DOHH2 (cell line): ENCODE measurements around the gene GXYLT2.

Experiments
- H3F3A ChIP-seq: fragments of 200-600 bp; sonication (generic), shearing (Covaris generic); 2 replicates; pipeline ENCODE4 v1.6.0; 2016; ENCODE audit warnings: antibody characterized with exemption, mild to moderate bottlenecking; ENCODE audit not compliant: control insufficient read depth, insufficient read depth
- H3K27ac ChIP-seq: fragments of 200-600 bp; sonication (generic); 2 replicates; pipeline ENCODE4 v1.5.1; 2014; ENCODE audit warnings: low read depth, mild to moderate bottlenecking, low read length, moderate library complexity
- H3K27me3 ChIP-seq: fragments of 200-600 bp; sonication (generic); 2 replicates; pipeline ENCODE4 v1.6.1; 2014; ENCODE audit warnings: mild to moderate bottlenecking, low read length, mixed read lengths; ENCODE audit not compliant: control insufficient read depth
- H3K36me3 ChIP-seq: fragments of 200-600 bp; sonication (generic); 2 replicates; pipeline ENCODE4 v1.6.1; 2014; ENCODE audit warnings: mild to moderate bottlenecking, low read length, moderate library complexity, mixed read lengths; ENCODE audit not compliant: control insufficient read depth
- H3K4me1 ChIP-seq: fragments of 200-600 bp; sonication (generic); 2 replicates; pipeline ENCODE4 v1.6.1; 2014; ENCODE audit warnings: mild to moderate bottlenecking, low read length, mixed read lengths; ENCODE audit not compliant: control insufficient read depth
- H3K4me2 ChIP-seq: fragments of 200-600 bp; sonication (generic); 2 replicates; pipeline ENCODE4 v1.6.0; 2014; ENCODE audit warnings: mild to moderate bottlenecking, low read length, moderate library complexity
- H3K4me3 ChIP-seq: fragments of 200-600 bp; sonication (generic); 2 replicates; pipeline ENCODE4 v1.5.1; 2014; ENCODE audit warnings: mild to moderate bottlenecking, low read length, mixed read lengths
- H3K79me2 ChIP-seq: fragments of 200-600 bp; sonication (generic); 2 replicates; pipeline ENCODE4 v1.6.1; 2014; ENCODE audit warnings: mild to moderate bottlenecking, low read length, mixed read lengths; ENCODE audit not compliant: control insufficient read depth
- H3K9me2 ChIP-seq: fragments of 200-600 bp; sonication (generic); replicated peaks from 2 replicates; pipeline ENCODE4 v1.6.1; 2014; ENCODE audit warnings: mild to moderate bottlenecking, low read length, mixed read lengths; ENCODE audit not compliant: control insufficient read depth
- H3K9me3 ChIP-seq: fragments of 200-600 bp; sonication (generic); 2 replicates; pipeline ENCODE4 v1.6.1; 2014; ENCODE audit warnings: antibody characterized with exemption, low read length, mixed read lengths; ENCODE audit not compliant: control insufficient read depth, insufficient read depth
- H4K20me1 ChIP-seq: fragments of 200-600 bp; sonication (generic); 2 replicates; pipeline ENCODE4 v1.6.0; 2014; ENCODE audit warnings: low read depth, mild to moderate bottlenecking, antibody characterized with exemption, low read length, moderate library complexity; ENCODE audit not compliant: control insufficient read depth, insufficient read depth
- CTCF ChIP-seq: fragments of 200-600 bp; sonication (generic); IDR thresholded peaks from one replicate; pipeline ENCODE4 v1.5.1; 2014; ENCODE audit warnings: antibody characterized with exemption, mild to moderate bottlenecking, low read depth, low read length; ENCODE audit not compliant: poor library complexity, severe bottlenecking
- EZH2phosphoT487 ChIP-seq: fragments of 200-600 bp; sonication (generic); IDR thresholded peaks from 2 replicates; pipeline ENCODE4 v1.6.1; 2017; ENCODE audit warnings: borderline replicate concordance, mild to moderate bottlenecking, antibody characterized with exemption, low read length, moderate library complexity, mixed read lengths

The GXYLT2 gene

GRCh38 chr3:73009008-73009407 lies 121.2 kb downstream of the GXYLT2 start:
- H3K4me3 ChIP-seq, result no peak overlapping the region
- H3K36me3 ChIP-seq, result peaks cover 90% of the 10 kb centered on the region
- H3K9me3 ChIP-seq, result no peaks in the 10 kb centered on the region
- no peak overlapping the region for H3K27ac ChIP-seq
- peaks cover 100% of the 10 kb centered on the region for H3K79me2 ChIP-seq
- no peaks in the 10 kb centered on the region for H3K27me3 ChIP-seq
- H4K20me1 ChIP-seq, result peaks cover 31% of the 10 kb centered on the region
- no peaks in the 10 kb centered on the region for H3K4me1 ChIP-seq
- H3F3A ChIP-seq, result no peaks in the 10 kb centered on the region
- no peaks in the 10 kb centered on the region for H3K9me2 ChIP-seq
- TF ChIP-seq CTCF (no peak), EZH2phosphoT487 (no peak)
- H3K4me2 ChIP-seq, result no peak overlapping the region

DNA sequence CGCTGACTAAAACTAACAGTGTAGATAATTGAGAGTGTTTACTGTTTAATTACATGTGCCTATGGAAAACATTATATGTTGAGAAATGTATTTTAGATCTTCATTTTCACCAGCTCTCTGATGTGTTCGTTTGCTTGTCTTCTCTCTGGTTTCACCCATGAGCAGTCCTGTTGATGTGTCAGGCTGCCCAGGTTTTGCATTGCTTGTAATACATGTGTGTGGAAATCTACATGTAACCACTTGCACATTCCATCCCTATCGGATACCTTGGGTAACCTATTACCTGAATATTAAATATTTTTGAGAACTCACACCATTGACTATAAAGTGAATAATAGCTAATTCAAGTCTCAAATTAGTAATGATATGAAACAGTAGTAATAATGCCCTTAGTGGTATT lies 121.9 kb downstream of the GXYLT2 start:
- Histone ChIP-seq H3K36me3 (peaks cover 87% of the 10 kb centered on the region), H3K27ac (no peak overlapping the region), H3F3A (no peaks in the 10 kb centered on the region), H4K20me1 (peaks cover 31% of the 10 kb centered on the region), H3K4me1 (no peaks in the 10 kb centered on the region), H3K9me2 (no peaks in the 10 kb centered on the region), H3K4me3 (no peak overlapping the region), H3K79me2 (peaks cover 100% of the 10 kb centered on the region), H3K4me2 (no peak overlapping the region), H3K9me3 (no peaks in the 10 kb centered on the region), H3K27me3 (no peaks in the 10 kb centered on the region)
- TF ChIP-seq EZH2phosphoT487 (no peak), CTCF (no peak)

DNA sequence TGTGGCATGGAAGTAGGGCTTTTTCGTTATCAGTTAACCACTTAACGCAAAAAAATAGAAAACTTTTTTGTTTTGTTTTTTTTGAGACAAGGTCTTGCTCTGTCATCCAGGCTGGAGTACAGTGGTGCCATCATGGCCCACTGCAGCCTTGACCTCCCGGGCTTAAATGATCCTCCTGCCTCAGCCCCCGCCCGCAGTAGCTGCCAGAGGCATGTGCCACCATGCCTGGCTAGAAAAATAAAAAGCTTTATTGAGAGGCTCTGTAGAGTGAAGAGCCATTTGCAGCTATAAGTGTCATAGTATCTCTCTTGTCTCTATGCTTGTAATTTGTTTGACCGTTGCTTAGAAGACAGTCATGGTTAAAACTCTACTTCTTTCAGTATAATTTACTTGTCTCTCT lies 122.3 kb downstream of the GXYLT2 start:
- no peak overlapping the region for H3K4me2 ChIP-seq
- H4K20me1 ChIP-seq, result peaks cover 31% of the 10 kb centered on the region
- H3K9me2 ChIP-seq, result no peaks in the 10 kb centered on the region
- H3K27me3 ChIP-seq, result no peaks in the 10 kb centered on the region
- no peaks in the 10 kb centered on the region for H3K9me3 ChIP-seq
- H3F3A ChIP-seq, result no peaks in the 10 kb centered on the region
- H3K79me2 ChIP-seq, result peaks cover 100% of the 10 kb centered on the region
- TF ChIP-seq EZH2phosphoT487 (no peak), CTCF (no peak)
- peaks cover 87% of the 10 kb centered on the region for H3K36me3 ChIP-seq
- H3K4me3 ChIP-seq, result no peak overlapping the region
- no peak overlapping the region for H3K27ac ChIP-seq
- H3K4me1 ChIP-seq, result no peaks in the 10 kb centered on the region

GRCh38 chr3:73018298-73018697 lies 130.5 kb downstream of the GXYLT2 start:
- no peaks in the 10 kb centered on the region for H3K27me3 ChIP-seq
- H3K9me3 ChIP-seq, result no peaks in the 10 kb centered on the region
- H4K20me1 ChIP-seq, result peaks cover 30% of the 10 kb centered on the region
- H3K4me1 ChIP-seq, result no peaks in the 10 kb centered on the region
- no peak overlapping the region for H3K4me2 ChIP-seq
- no peak overlapping the region for H3K27ac ChIP-seq
- peaks cover 100% of the 10 kb centered on the region for H3K79me2 ChIP-seq
- no peaks in the 10 kb centered on the region for H3K9me2 ChIP-seq
- H3K4me3 ChIP-seq, result no peak overlapping the region
- TF ChIP-seq CTCF (no peak), EZH2phosphoT487 (no peak)
- H3F3A ChIP-seq, result no peaks in the 10 kb centered on the region
- H3K36me3 ChIP-seq, result peaks cover 57% of the 10 kb centered on the region
